LoVo (cell line): Measurements from ENCODE around the gene NME9.

Experiments used
- DNase-seq: peaks from one replicate; pipeline ENCODE4 v3.0.0-alpha.2; 2016; ENCODE audit warnings: low spot score

Gene NME9

DNA sequence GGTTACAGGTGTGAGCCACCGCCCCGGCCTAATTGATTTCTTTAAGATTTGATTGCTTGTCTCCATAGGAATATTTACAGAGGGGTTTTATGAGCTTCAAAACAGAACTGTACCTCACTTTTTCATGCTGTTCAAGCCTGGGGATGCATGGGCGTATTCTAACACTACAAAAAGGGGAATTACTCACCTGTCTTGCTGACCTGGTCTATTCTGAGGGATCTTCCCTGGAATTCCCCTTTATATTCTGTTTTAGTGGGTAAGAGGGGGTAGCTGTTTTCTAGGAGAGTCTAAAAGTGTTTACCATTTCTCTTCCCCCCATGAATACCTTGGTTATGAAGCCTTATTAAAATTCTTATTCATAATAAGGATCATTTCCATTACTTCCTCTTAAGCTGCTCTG lies 48.1 kb downstream of the NME9 start:
- no peak for DNase-seq

DNA sequence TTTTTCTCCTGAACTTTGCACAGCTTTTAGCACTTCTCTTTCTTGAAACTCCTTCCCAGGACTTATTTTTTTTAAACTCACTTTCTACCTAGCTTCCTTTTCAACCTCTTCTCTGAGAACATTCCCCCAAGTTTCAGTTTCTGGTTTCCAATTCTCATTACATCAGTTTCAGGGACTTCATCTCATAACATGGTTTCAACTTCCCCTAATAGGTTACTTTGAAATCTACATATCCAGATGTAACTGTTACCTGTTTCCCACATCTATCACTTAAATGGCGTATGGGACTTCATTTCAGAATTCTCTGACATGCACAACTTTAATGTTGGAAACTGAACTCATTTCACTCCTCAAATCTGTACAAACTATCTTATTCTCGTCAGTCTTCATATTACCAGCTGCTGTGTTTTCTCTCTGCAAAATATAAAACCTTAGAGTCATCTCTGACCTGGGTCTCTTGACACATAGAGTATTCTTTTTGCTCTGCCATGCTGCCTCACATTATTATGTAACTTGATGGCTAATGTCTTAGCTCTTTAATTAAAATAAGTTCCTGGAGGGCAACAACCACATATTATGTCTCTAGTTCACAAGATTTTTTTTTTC lies 58.4 kb downstream of the NME9 start:
- DNase-seq: no peak

DNA sequence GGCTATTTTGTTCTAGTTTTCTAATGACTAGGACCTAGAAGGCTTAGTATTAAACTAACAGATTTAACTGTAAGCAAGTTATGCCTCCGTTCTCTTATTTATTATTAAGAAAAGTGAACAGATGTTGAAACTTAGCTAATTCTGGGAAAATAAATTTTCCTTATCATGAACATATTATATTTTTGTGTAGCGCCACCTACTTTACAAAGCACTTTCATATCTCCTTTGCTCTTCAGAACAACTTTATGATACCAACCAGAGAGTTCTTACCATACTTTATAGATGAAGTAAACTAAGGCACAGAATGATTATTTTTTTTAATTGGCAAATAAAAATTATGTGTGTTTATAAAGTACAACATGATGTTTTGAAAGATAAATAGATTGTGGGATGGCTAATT lies 59.4 kb downstream of the NME9 start:
- DNase-seq: no peak

DNA sequence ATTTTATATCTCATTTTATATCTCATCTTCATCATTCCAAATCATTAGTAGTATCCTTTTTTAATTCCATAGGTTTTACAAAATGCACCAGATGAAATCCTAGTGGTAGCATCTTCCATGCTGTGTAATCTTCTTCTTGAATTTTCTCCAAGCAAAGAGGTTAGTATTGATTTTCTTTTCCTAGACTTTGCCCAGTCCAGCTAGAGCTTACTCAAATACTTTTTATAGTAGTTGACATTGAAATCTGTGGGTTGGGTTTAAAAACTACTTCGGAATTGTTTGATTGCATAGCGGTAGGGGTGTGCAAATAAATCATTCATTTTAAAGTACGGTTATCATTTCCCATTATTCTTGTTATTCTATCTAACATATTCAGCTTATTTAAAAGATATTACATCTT lies 62.6 kb downstream of the NME9 start:
- no peak for DNase-seq

DNA sequence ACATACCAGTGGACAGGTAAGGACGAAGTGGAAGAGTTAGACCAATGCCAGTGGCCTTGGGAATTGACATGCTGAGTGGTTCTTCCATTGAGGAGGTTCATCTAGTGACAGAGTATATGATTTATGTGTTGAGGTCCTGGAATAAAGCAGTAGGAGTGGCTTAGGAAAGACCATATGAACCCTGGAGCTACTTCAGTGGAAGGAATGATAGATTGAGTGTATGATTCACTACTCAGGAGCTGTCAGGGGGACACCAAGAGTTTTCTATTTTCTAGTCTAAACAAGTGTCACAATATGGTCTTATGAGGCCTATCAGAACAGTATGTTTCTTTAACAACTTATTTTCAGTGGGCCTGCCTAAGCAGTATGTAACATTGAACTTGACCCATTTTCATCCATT lies 63.9 kb downstream of the NME9 start:
- no peak for DNase-seq

DNA sequence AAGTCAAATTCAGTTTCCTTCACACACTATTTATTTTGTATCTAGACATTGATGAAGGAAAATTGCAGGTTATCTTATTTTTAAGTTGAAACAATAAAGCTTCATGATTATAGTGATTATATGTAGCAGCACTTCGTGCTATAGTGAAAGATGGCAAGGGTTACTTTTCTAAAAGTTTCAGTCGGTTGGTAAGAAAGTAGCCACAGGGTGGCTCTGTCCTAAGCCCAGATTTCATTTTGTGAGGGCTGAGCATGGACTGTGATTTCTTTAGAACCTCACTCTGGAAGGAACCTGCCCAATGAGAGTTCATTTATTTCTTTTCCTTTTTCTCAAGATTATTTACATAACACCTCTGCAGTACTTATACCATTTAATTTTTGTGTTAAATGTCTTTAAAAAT lies 66.5 kb downstream of the NME9 start:
- no peak for DNase-seq

DNA sequence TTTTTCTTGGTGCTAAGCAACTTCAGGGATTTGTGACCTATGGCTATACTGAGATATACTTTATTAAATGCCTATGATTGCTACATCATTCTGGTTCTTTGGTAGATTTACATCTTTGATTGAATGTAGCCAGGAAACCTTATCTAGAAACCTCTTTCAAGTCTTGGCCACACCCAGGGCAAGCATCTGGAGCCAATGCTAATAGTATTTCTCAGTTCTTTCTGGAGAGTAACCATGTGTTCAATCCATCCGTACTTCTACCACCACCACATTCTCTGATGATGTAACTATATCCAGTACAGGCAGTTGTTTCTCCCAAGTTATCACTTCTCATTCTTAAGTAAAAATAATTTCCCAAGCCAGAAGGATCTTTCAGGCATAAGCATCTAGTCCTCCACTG lies 69.0 kb downstream of the NME9 start:
- no peak for DNase-seq

DNA sequence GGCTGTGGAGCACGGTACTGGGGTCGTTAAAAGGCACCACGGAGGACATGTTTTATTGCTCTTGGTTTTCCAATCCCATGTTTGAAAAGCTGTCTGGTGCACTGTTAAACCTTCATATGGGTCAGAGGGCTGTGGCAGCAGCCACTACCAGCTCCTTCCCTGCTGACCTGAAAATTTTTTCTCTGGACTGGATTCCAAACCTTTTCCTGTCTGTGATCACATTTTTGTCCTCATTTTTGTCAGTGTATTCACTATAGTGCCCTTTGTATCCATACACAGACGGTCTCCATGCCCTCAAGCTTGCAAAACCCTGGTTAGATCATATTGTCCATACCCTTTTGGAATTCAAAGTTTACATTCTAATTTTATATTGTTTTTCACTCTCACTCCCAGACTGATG lies 70.5 kb downstream of the NME9 start:
- no peak for DNase-seq

DNA sequence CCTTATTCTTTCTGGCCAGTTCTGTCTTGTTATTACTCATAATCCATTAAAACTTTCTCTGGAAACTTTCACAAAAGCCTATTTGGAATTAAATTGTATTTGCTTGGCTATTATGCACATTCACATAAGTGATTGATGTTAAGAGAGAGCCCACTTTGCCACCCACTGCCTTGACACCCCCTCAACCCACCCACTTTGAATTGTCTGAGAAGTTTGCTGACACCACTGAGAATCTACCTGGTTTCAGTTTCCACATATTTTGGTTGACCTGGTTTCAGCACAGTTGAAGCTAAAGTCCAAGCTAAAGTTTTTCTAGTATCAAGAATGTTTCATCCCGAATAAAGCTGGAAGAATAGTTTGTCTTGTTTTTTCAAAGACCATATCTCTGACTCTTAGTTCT lies 71.7 kb downstream of the NME9 start:
- DNase-seq: no peak

DNA sequence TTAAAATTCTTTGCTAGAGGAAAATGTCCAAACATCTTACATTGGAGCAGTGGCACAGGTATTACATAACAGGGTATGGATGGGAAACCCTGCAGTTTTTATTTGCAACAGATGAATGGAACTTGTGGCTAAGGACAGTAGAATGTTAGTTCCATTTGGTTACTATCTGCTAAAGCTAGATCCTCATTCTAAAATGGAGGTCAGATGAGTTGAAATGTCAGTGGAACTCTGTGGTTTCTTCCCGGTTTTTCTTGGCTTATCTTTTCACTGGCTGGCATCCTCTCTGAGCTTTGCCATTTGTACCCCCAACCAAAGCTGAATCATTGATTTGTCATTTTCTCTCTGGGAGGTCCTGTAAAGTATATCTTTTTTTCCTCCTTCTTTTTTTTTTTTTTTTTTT lies 73.6 kb downstream of the NME9 start:
- no peak for DNase-seq

DNA sequence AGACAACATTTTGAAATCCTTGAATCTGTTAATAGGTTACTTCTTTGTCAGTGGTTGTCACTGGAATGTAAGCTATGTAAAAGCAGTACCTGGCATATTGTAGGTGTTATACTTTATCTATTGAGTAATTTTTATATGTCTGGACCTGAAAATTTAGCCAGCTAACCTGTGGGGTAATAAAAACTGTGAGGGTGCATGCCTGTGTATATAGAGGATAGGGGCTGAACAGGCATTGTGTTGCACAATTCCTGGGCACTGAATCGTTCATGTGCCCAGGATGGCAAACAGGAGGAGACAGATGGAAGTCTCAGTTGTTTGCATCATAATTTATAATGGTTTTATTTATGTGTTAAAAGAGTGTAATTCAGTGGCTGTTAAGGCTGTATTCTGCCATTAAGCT lies 75.4 kb downstream of the NME9 start:
- DNase-seq: no peak

DNA sequence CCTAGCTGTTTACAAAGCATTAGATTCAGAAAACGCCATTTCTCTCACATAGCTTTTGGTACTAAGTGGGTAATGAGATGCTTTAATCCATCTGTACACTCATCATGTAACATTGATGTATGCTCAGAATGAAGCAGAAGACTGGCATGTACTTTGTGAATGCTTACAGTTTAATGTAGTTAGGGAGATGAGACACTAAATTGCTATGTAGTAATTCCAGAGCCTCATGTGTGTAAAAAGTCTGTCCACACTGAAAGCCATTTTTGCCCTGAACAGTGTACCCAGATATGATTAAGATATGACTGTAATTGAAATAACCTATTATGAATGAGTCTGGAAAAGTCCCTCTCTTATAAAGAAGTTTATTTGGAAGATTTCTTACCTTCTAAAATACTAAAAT lies 76.0 kb downstream of the NME9 start:
- no peak for DNase-seq
